Mesenchymal stem cell (in vitro differentiated cells and primary cell): ENCODE data around the gene CACNA1I.

Source experiments
- DNase-seq: peaks from one replicate; pipeline ENCODE4 v3.0.0-alpha.2; 2013
- H2AFZ ChIP-seq: one replicate; pipeline ENCODE4 v1.6.1; 2013; ENCODE audit warnings: low read depth, mild to moderate bottlenecking, control low read depth, inconsistent platforms, low read length, moderate library complexity
- H2AK5ac ChIP-seq: 2 replicates; pipeline ENCODE4 v1.6.1; 2013; ENCODE audit warnings: low read length, moderate library complexity, mild to moderate bottlenecking, inconsistent platforms; ENCODE audit not compliant: severe bottlenecking
- H2BK120ac ChIP-seq: one replicate; pipeline ENCODE4 v1.6.1; 2013; ENCODE audit warnings: low read depth, mild to moderate bottlenecking, inconsistent platforms, low read length, moderate library complexity
- H2BK12ac ChIP-seq, 2 experiments: one replicate each; pipeline ENCODE4 v1.6.1; 2013; ENCODE audit warnings: inconsistent platforms in 2 of 2, low read length in 2 of 2, mild to moderate bottlenecking in 2 of 2, moderate library complexity in 2 of 2, control low read depth in 1 of 2
- H2BK15ac ChIP-seq: one replicate; pipeline ENCODE4 v1.6.1; 2013; ENCODE audit warnings: mild to moderate bottlenecking, low read depth, inconsistent platforms; ENCODE audit not compliant: poor library complexity, severe bottlenecking
- H2BK5ac ChIP-seq: 2 replicates; pipeline ENCODE4 v1.6.1; 2013; ENCODE audit warnings: low read depth, mild to moderate bottlenecking, low read length, control low read depth, inconsistent platforms; ENCODE audit not compliant: poor library complexity, severe bottlenecking
- H3K14ac ChIP-seq, 2 experiments: one replicate each; pipeline ENCODE4 v1.6.1; 2013; ENCODE audit warnings: inconsistent platforms in 2 of 2, low read length in 2 of 2, control low read depth in 1 of 2, mild to moderate bottlenecking in 1 of 2, moderate library complexity in 1 of 2
- H3K18ac ChIP-seq, 2 experiments: one replicate each; pipeline ENCODE4 v1.6.1; 2013; ENCODE audit warnings: inconsistent platforms in 2 of 2, low read length in 2 of 2, control low read depth in 1 of 2, low read depth in 1 of 2, mild to moderate bottlenecking in 1 of 2
- H3K23ac ChIP-seq, 2 experiments: one replicate each; pipeline ENCODE4 v1.6.1; 2013; ENCODE audit warnings: inconsistent platforms in 2 of 2, low read length in 2 of 2, mild to moderate bottlenecking in 2 of 2, moderate library complexity in 2 of 2, control low read depth in 1 of 2
- H3K27ac ChIP-seq: 2 replicates; pipeline ENCODE4 v1.5.1; 2013; ENCODE audit warnings: mild to moderate bottlenecking, moderate library complexity, low read length, control low read depth, inconsistent platforms; ENCODE audit not compliant: poor library complexity, severe bottlenecking
- H3K27me3 ChIP-seq, 2 experiments: 2 replicates each; pipeline versions ENCODE4 v1.6.1 to v1.7.0; 2013; ENCODE audit warnings: low read length in 2 of 2, mild to moderate bottlenecking in 2 of 2, moderate library complexity in 2 of 2, control low read depth in 1 of 2, inconsistent platforms in 1 of 2; ENCODE audit not compliant: control insufficient read depth in 1 of 2, insufficient read depth in 1 of 2
- H3K36me3 ChIP-seq, 2 experiments: 2 replicates each; pipeline versions ENCODE4 v1.6.1 to v1.7.0; 2013; ENCODE audit warnings: low read length in 2 of 2, control low read depth in 1 of 2, inconsistent platforms in 1 of 2, low read depth in 1 of 2, mild to moderate bottlenecking in 1 of 2; ENCODE audit not compliant: insufficient read depth in 2 of 2, control insufficient read depth in 1 of 2
- H3K4ac ChIP-seq, 2 experiments: one replicate each; pipeline ENCODE4 v1.6.1; 2013; ENCODE audit warnings: inconsistent platforms in 2 of 2, low read length in 2 of 2, mild to moderate bottlenecking in 2 of 2, moderate library complexity in 2 of 2, control low read depth in 1 of 2, low read depth in 1 of 2
- H3K4me1 ChIP-seq: 2 replicates; pipeline ENCODE4 v1.6.1; 2013; ENCODE audit warnings: low read depth, low read length, control low read depth; ENCODE audit not compliant: control insufficient read depth, insufficient read depth
- H3K4me2 ChIP-seq: 2 replicates; pipeline ENCODE4 v1.6.1; 2013; ENCODE audit warnings: low read length, mild to moderate bottlenecking, inconsistent platforms; ENCODE audit not compliant: poor library complexity, severe bottlenecking
- H3K4me3 ChIP-seq, 2 experiments: 2 replicates each; pipeline versions ENCODE4 v1.5.1 to v1.7.0; 2013; ENCODE audit warnings: low read length in 2 of 2, mild to moderate bottlenecking in 2 of 2, control low read depth in 1 of 2, low read depth in 1 of 2; ENCODE audit not compliant: insufficient read depth in 1 of 2
- H3K79me1 ChIP-seq: replicated peaks from 2 replicates; pipeline ENCODE4 v1.6.1; 2013; ENCODE audit warnings: mild to moderate bottlenecking, control low read depth, low read length, inconsistent platforms; ENCODE audit not compliant: poor library complexity, severe bottlenecking
- H3K9ac ChIP-seq: 2 replicates; pipeline ENCODE4 v1.7.0; 2013; ENCODE audit warnings: mild to moderate bottlenecking, low read length, moderate library complexity
- H3K9me3 ChIP-seq: 2 replicates; pipeline ENCODE4 v1.7.0; 2013; ENCODE audit warnings: mild to moderate bottlenecking, low read length; ENCODE audit not compliant: control insufficient read depth
- H4K8ac ChIP-seq: one replicate; pipeline ENCODE4 v1.6.1; 2013; ENCODE audit warnings: inconsistent platforms, mild to moderate bottlenecking, low read length, moderate library complexity
- H4K91ac ChIP-seq: one replicate; pipeline ENCODE4 v1.6.1; 2013; ENCODE audit warnings: mild to moderate bottlenecking, low read length, inconsistent platforms
- WGBS: methylation state at CpG from one replicate; pipeline ENCODE4 v1.1.7; 2013; ENCODE audit warnings: mixed read lengths; 5-methylcytosine and 5-hydroxymethylcytosine counted together

CACNA1I gene

GRCh38 chr22:39721206-39722031 is 150.9 kb downstream of the CACNA1I start:
- no peak overlapping the region for H3K14ac ChIP-seq
- H3K79me1 ChIP-seq: no peaks in the 10 kb centered on the region
- H3K4me1 ChIP-seq: peaks cover 2% of the 10 kb centered on the region
- H2AFZ ChIP-seq: no peak overlapping the region
- H3K36me3 ChIP-seq: no peaks in the 10 kb centered on the region
- H4K8ac ChIP-seq: no peak overlapping the region
- H3K4ac ChIP-seq: no peak overlapping the region
- H3K9me3 ChIP-seq: no peaks in the 10 kb centered on the region
- no peak overlapping the region for H2BK5ac ChIP-seq
- 66% methylated on average over 9 of the region's 9 CpGs for WGBS
- no peak overlapping the region for H3K27ac ChIP-seq
- no peak overlapping the region for H2BK15ac ChIP-seq
- no peak overlapping the region for H3K4me3 ChIP-seq
- no peak for DNase-seq
- no peak overlapping the region for H3K23ac ChIP-seq
- H3K18ac ChIP-seq: no peak overlapping the region
- no peak overlapping the region for H4K91ac ChIP-seq
- no peak overlapping the region for H3K4me2 ChIP-seq
- no peak overlapping the region for H2BK12ac ChIP-seq
- H3K27me3 ChIP-seq: peaks cover 57 to 73% of the 10 kb centered on the region in 2 experiments
- H3K9ac ChIP-seq: no peak overlapping the region
- no peak overlapping the region for H2AK5ac ChIP-seq
- no peak overlapping the region for H2BK120ac ChIP-seq

DNA sequence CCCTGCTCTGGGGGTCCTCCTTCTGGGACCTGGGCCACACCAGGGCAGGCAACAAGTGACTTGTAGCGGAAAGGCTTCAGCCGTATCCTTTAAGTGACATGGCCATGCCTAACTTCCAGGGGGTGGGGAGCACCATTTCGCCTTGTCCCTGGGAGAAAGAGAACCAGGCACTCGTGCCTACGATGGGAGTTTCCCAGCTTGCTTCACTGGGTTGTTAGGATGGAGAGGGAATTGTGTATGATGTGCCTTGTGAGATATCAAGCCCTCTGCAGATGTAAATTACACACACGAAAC is 151.4 kb downstream of the CACNA1I start:
- Histone ChIP-seq H2BK15ac (no peak overlapping the region), H2AFZ (no peak overlapping the region), H4K91ac (no peak overlapping the region), H3K27ac (no peak overlapping the region), H3K4me1 (peaks cover 2% of the 10 kb centered on the region), H2BK120ac (no peak overlapping the region), H2BK12ac (no peak overlapping the region), H2AK5ac (no peak overlapping the region), H3K14ac (no peak overlapping the region), H3K4ac (no peak overlapping the region), H3K23ac (no peak overlapping the region), H3K36me3 (no peaks in the 10 kb centered on the region), H3K4me3 (no peak overlapping the region), H3K9ac (no peak overlapping the region), H2BK5ac (no peak overlapping the region), H4K8ac (no peak overlapping the region), H3K27me3 (peaks cover 60 to 77% of the 10 kb centered on the region in 2 experiments), H3K4me2 (no peak overlapping the region), H3K9me3 (no peaks in the 10 kb centered on the region), H3K18ac (no peak overlapping the region), H3K79me1 (no peaks in the 10 kb centered on the region)
- WGBS: 70% methylated on average over 5 of the region's 6 CpGs
- DNase-seq: no peak

GRCh38 chr22:39722501-39722900 is 151.9 kb downstream of the CACNA1I start:
- Histone ChIP-seq H3K4me3 (no peak overlapping the region), H2AFZ (no peak overlapping the region), H3K14ac (no peak overlapping the region), H2BK12ac (no peak overlapping the region), H4K91ac (no peak overlapping the region), H3K4ac (no peak overlapping the region), H3K9me3 (no peaks in the 10 kb centered on the region), H3K27ac (no peak overlapping the region), H3K18ac (no peak overlapping the region), H3K4me2 (no peak overlapping the region), H3K79me1 (no peaks in the 10 kb centered on the region), H3K36me3 (no peaks in the 10 kb centered on the region), H3K23ac (no peak overlapping the region), H4K8ac (no peak overlapping the region), H2BK5ac (no peak overlapping the region), H3K4me1 (peaks cover 2% of the 10 kb centered on the region), H2BK15ac (no peak overlapping the region), H2AK5ac (no peak overlapping the region), H3K27me3 (peaks cover 57 to 78% of the 10 kb centered on the region in 2 experiments), H3K9ac (no peak overlapping the region), H2BK120ac (no peak overlapping the region)
- no peak for DNase-seq
- WGBS: 78% methylated on average over 4 of the region's 4 CpGs

- H3K79me1 ChIP-seq: no peaks in the 10 kb centered on the region
- H3K4me2 ChIP-seq: no peak overlapping the region
- H3K9ac ChIP-seq: no peak overlapping the region
- no peaks in the 10 kb centered on the region for H3K9me3 ChIP-seq
- no peak overlapping the region for H3K23ac ChIP-seq
- no peak overlapping the region for H3K4me3 ChIP-seq
- H4K8ac ChIP-seq: no peak overlapping the region
- H2AK5ac ChIP-seq: no peak overlapping the region
- H3K4ac ChIP-seq: no peak overlapping the region
- no peak overlapping the region for H3K14ac ChIP-seq
- H3K27me3 ChIP-seq: peaks cover 63 to 77% of the 10 kb centered on the region in 2 experiments
- no peaks in the 10 kb centered on the region for H3K36me3 ChIP-seq
- H2BK12ac ChIP-seq: no peak overlapping the region
- 89% methylated on average over 10 of the region's 10 CpGs for WGBS
- H3K18ac ChIP-seq: no peak overlapping the region
- no peak overlapping the region for H2BK5ac ChIP-seq
- H3K27ac ChIP-seq: no peak overlapping the region
- H2AFZ ChIP-seq: no peak overlapping the region
- no peak overlapping the region for H2BK120ac ChIP-seq
- DNase-seq: no peak
- H4K91ac ChIP-seq: no peak overlapping the region
- no peak overlapping the region for H2BK15ac ChIP-seq
- peaks cover 2% of the 10 kb centered on the region for H3K4me1 ChIP-seq
These were observed 152.9 kb downstream of the CACNA1I start for GRCh38 chr22:39723463-39723862.
